Inflammatory macrophage (primary cell): ENCODE data around the gene KLF13.
A peak's percentile ranks its signal among the peaks of the same experiment; 100 is the strongest.

ENCODE experiments used
- DNase-seq, 2 donors: peaks; one replicate each; pipeline ENCODE4 v3.0.0-alpha.2; 2020 to 2022

KLF13 gene

DNA sequence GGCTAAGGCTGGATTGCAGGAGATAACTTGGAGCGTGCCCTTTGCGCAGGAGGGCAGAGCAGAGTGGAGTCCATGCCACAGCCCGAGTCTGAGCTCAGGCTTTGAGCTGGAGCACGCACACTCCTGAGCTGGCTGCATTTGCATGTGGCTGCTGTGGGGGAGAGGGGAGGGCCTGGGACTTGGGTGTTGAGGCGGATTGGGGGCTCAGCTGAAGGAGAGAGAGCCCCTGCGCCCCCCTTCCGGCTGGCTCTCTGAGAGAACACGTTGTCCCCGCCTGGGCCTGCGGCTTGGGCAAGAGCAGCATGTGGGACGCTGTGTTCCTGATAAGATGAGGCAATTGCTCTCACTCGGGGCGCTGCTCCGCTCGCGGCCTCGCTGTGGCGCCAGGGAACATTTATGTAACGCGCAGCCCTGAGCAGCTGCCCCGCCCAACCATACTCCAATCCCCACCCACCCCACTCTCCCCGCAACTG lies 39.1 kb downstream of the KLF13 start:
- peak; percentile 83 to 88 for DNase-seq

DNA sequence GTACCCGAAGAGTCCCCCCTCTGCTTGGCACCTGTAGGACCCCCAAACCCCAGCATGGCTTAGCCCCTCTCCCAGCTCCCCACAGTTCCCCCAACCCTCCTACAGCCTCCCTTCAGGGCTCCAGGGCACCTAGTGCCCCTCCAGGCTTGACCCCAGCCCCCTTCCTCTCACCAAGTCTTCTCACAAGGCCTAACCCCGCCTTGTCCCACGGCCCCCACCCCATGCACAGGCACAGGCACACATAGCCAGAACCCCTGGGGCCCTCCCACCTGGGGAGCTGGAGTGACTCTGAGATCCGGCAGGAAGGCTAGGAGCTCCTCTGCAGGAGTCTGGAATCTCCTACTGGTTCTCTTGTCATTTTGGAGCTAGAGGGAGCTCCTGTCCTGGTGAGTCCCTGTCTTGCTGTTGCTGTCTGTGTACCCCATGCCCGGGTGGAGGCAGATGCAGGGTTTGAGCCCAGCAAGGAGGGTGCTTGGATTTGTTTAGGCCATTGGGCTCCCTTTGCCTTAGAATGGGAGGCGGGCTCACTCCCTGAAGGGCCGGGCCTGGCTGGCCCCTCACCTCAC lies 39.6 kb downstream of the KLF13 start:
- no peak for DNase-seq

DNA sequence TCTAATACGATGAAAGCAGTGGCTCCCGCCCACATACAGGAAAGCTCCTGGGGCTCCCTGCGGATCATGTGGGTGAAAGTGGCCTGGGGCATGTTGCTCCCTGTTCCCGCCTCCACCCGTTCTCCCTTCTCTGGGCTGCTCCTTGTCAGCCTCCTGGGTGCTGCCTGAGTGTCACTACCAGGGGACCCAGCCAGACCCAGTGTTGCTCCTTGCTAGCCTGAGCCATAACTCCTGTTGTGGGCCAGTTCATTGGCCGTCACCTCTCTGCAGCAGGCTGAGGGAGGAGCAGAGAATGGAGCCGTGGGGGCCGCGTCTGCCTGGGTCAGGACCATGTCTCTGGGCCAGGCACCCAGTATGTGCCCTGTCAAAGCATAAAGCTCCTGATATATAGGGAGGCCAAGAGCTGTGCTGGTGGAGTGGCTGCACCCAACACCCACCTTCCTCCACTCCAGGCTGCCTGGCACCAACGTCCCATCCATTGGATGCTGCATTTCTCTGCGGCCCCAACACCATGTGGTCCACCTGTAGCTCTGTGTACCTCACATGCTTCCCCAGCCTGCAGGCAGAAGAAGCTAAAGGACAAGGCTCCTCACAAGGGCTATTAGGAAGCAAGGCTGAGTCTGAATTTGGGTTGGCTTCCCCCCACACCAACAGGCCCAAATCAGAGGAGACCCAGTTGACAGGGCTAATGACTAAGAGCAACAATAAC lies 40.5 kb downstream of the KLF13 start:
- peak; percentile 10 to 34 for DNase-seq

- DNase-seq: no peak
Observed at GRCh38 chr15:31367730-31368344, 41.2 kb downstream of the KLF13 start.

- DNase-seq: no peak
Observed at GRCh38 chr15:31369727-31370126, 43.1 kb downstream of the KLF13 start.

DNA sequence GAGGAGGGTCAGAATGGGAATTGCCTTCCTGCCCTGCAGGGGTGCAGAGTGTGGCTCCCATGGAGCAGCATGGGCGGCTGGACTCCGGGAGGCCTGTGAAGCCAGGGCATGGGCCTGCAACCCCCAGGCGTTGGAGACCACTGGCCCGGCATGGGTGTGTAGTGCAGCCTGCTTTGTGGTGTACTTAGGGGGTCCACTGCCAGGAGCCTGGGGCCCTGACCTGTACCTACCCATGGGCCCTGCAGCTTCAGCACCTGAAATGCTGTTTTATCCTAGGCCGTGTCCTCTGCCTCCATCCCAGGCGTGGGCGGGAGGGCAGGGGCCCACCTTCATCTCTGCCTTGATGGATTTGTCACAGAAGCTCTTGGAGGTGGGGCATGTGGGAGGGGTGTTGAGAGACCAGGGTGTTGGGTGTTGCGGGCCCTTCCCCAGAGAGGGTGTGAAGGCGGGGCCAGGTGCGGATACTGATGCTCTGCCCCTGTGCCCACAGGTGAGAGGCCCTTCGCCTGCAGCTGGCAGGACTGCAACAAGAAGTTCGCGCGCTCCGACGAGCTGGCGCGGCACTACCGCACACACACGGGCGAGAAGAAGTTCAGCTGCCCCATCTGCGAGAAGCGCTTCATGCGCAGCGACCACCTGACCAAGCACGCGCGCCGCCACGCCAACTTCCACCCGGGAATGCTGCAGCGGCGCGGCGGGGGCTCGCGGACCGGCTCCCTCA lies 45.0 kb downstream of the KLF13 start:
- DNase-seq: no peak

- no peak for DNase-seq
Observed at GRCh38 chr15:31372635-31373091, 46.0 kb downstream of the KLF13 start.

GRCh38 chr15:31373096-31373865 lies 46.6 kb downstream of the KLF13 start:
- no peak for DNase-seq

DNA sequence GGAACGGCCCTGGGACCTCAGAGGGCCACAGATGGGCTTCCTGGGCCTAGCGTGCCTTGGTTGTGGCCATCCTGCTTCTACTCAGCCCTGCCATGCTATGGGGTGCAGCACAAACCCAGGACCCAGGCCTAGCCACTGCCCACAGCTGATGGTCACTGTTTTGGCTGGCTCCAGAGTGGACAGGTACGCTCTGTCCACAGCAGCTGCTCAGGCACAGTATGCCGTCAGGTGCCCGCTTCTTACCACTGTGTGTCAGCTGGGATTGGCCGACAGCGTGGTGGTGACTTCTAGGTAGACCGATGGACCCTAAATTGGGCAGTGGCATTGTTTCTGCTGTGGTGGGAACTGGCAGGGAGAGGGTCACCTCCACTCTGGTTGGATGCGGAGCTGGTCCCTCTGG lies 47.3 kb downstream of the KLF13 start:
- DNase-seq: no peak

DNA sequence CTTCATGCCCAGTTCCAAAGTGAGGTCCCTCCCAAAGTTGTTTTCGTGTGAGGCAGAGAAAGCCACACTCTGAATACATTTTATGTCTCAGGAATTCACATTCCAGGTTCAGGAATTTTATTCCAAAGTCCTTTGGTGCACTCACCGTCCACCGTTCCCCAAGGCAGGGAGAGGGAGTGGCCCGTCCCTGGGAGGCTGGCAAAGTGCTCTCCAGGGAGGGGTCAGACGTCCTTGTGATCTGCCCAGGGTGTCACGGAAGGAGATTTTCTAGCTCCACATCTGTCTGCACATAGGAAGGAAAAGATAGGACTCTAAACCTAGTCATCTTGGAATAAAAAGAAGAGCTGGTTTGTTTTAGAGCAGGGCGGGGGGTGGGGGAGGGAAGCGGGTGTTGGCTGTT lies 47.9 kb downstream of the KLF13 start:
- DNase-seq: no peak

GRCh38 chr15:31374986-31375385 lies 48.4 kb downstream of the KLF13 start:
- DNase-seq: no peak

GRCh38 chr15:31375772-31376171 lies 49.1 kb downstream of the KLF13 start:
- DNase-seq: no peak

DNA sequence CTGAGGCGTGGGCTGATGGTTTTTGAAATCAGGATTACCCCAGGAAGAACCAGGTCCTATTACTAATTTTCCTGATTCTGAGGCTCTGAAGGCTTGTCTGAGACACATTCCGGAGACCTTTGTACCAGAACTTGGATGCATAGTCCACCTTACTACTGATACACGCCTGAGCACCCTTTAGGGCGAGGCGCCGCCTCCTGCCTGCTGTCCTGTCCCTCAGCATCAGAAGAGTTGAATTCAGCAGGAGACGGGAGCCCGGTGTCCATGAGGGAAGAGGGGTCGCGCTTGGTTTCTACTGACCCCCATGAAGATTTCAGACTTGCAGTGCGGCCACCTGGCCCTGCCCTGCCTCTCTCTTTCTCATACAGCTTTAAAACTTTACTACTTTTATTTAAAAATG lies 49.9 kb downstream of the KLF13 start:
- DNase-seq: no peak

GRCh38 chr15:31377030-31377429 lies 50.4 kb downstream of the KLF13 start:
- no peak for DNase-seq

- no peak for DNase-seq
Observed at GRCh38 chr15:31378363-31378903, 51.8 kb downstream of the KLF13 start.

GRCh38 chr15:31379042-31379441 lies 52.4 kb downstream of the KLF13 start:
- DNase-seq: no peak

DNA sequence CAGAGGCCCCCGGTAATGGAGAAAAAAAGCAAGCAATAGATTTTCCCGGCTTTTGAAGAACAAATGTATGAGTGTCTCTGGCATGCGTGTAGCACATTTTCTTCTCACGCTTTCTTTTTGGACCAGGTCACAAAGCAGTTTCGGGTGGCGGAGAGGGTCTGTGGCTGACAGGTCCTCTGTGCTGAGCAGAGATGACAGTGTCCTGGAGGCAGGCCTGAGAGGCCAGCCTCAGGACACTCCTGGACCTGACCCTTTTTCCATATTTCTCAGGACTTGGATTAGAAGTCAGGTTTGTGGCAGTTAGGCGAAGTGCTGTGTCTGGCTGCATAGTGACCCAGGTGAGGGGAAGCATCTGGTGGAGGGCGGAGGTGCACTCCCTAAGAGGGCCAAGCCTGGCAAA lies 52.9 kb downstream of the KLF13 start:
- no peak for DNase-seq

DNA sequence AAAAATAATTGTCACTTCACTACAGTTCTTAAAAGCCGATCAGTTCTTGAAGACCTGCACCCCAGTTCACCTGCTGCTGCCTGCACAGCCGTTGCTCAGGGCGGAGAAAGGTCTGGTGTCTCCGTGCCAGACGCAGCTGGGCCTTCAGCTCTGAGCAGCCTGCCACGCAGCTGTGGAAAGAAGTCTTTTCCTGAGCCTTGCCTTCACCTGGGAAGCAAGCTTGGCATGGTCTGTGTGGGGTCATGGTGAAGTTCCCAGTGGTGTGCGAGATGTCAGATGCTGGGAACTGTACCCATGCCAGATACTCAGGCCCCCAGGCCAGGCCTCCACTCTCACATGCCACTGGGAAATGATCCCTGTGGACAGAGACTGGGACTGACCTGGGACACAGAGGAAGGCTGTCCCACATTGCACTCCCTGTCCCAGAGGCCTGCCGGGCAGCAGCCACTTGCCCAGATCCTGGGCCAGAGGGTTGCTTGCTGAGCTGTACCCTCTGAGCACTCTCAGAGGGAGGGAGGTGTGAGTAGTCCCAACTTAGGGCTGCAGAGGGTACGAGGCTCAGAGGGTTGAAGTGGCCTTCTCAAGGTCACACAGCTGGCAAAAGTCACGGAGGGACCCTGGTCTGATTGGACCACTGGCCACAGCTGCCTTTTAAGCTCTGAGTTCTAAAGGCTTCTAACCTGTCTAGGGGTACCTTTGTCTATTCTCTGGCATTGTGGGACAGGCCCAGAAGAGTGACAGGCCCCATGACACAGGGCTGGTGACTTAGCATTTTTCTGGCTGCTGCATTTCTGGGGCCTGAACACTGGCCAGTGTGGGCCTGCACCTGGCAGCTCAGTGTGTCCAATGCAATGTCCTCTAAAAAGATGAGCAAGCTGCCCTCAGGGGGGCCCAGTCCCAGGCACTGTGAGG lies 55.4 kb downstream of the KLF13 start:
- DNase-seq: no peak

DNA sequence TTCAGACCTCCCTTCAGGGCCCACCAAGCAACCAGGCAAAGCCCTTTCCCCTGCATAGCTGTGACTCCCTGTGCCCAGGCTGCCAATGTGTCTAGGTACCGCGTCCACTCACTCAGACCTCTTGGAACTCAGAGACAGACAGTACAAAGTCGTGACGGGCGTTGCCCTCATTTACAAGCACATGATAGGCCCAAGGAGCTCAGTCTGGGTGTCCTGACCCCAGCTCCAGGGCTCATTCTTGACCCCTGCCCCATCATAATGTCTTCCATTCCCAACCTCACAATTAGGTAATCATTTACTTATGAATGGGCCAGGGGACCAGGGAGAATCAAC lies 56.0 kb downstream of the KLF13 start:
- DNase-seq: no peak

DNA sequence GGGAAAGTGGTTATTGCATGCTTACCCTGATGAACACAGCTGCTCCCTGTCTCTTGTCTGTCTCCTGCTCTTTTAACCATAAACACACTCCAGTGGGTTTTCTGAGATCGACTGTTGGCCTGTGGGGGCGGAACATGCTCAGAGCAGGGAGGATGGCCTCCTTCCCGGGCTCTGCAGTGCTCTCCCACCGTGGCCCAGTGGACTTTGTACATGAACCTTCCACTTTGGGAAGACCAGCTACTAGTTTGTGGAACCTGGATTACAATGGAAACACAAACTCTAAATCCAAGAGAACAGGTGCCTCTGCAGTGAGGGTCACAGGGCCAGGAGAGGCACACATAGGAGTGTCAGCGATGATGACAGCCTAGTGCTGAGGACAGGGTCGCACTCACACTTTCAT lies 56.5 kb downstream of the KLF13 start:
- no peak for DNase-seq

DNA sequence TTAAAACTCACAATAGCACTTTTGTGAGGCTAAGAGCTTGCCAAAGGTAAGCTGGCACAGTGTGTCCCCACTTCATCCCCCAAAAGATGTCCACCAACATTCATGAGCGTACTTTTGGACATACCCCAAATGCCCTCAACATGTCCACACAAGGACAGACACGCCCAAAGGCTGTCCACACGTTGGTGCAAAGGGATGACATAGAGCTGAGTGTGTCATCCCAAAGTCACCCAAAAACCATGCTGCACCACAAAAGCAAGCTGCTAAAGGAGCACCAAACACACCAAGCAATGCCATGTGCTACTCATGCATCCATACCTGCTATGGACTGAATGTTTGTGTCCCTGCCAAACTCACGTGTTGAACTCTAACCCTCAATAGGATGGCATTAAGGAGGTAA lies 57.9 kb downstream of the KLF13 start:
- DNase-seq: no peak
